GM23338 (cell line): ENCODE results near the gene GALK1. TPM values are rescaled to one million over a fixed set of nuclear protein-coding genes. Genes with fewer than 3 reads are reported as not detected.

ENCODE experiments used
- ATAC-seq: fragments of 200-7000 bp; cut with Tn5 transposase; 3 replicates; pipeline ENCODE4 v1.9.1; 2020
- DNase-seq: peaks from one replicate; pipeline ENCODE4 v3.0.0-alpha.2; 2015; ENCODE audit warnings: low spot score
- H2AFZ ChIP-seq: fragments of 200-600 bp; sonication (generic); 2 replicates; pipeline ENCODE4 v1.8.0; 2016; ENCODE audit warnings: antibody characterized with exemption, mild to moderate bottlenecking, moderate library complexity
- H3F3A ChIP-seq: fragments of 200-600 bp; sonication (generic); replicated peaks from 2 replicates; pipeline ENCODE4 v1.8.0; 2017; ENCODE audit warnings: antibody characterized with exemption, mixed run types, low read depth
- H3K27ac ChIP-seq: fragments of 200-600 bp; sonication (generic); 2 replicates; pipeline ENCODE4 v1.6.1; 2016; ENCODE audit warnings: low read depth
- H3K27me3 ChIP-seq: fragments of 200-600 bp; sonication (generic); 2 replicates; pipeline ENCODE4 v1.8.0; 2016; ENCODE audit warnings: mild to moderate bottlenecking, mixed run types, moderate library complexity; ENCODE audit not compliant: insufficient read depth
- H3K36me3 ChIP-seq: fragments of 200-600 bp; sonication (generic); 2 replicates; pipeline ENCODE4 v1.8.0; 2016; ENCODE audit warnings: mild to moderate bottlenecking; ENCODE audit not compliant: insufficient read depth
- H3K4me1 ChIP-seq: fragments of 200-600 bp; sonication (generic); 2 replicates; pipeline ENCODE4 v1.8.0; 2016; ENCODE audit warnings: mild to moderate bottlenecking, moderate library complexity; ENCODE audit not compliant: insufficient read depth
- H3K4me2 ChIP-seq: fragments of 200-600 bp; sonication (generic); 2 replicates; pipeline ENCODE4 v1.7.1; 2017; ENCODE audit warnings: mixed run types
- H3K4me3 ChIP-seq: fragments of 200-600 bp; sonication (generic); 2 replicates; pipeline ENCODE4 v1.6.1; 2016; ENCODE audit warnings: mixed run types
- H3K79me2 ChIP-seq: fragments of 200-600 bp; sonication (generic); replicated peaks from 2 replicates; pipeline ENCODE4 v1.8.0; 2017; ENCODE audit warnings: mild to moderate bottlenecking; ENCODE audit not compliant: insufficient read depth
- H3K9me2 ChIP-seq: fragments of 200-600 bp; sonication (generic); 2 replicates; pipeline ENCODE4 v1.8.0; 2017; ENCODE audit not compliant: insufficient read depth
- H4K20me1 ChIP-seq: fragments of 200-600 bp; sonication (generic); replicated peaks from 2 replicates; pipeline ENCODE4 v1.8.0; 2017; ENCODE audit warnings: mild to moderate bottlenecking; ENCODE audit not compliant: insufficient read depth
- H3K27ac Mint-ChIP-seq: 2 replicates; pipeline ENCODE4 v1.8.0; 2020; ENCODE audit warnings: inconsistent platforms, mild to moderate bottlenecking, moderate library complexity, mixed read lengths
- H3K27me3 Mint-ChIP-seq: 3 replicates; pipeline ENCODE4 v1.8.0; 2022; ENCODE audit warnings: low read depth, mild to moderate bottlenecking, moderate library complexity, mixed read lengths, inconsistent platforms; ENCODE audit not compliant: insufficient read depth, poor library complexity
- H3K36me3 Mint-ChIP-seq: 3 replicates; pipeline ENCODE4 v1.8.0; 2021; ENCODE audit warnings: low read depth, mild to moderate bottlenecking, inconsistent platforms, moderate library complexity, mixed read lengths
- H3K4me1 Mint-ChIP-seq: 3 replicates; pipeline ENCODE4 v1.8.0; 2020; ENCODE audit warnings: mild to moderate bottlenecking, inconsistent platforms, mixed read lengths
- H3K4me3 Mint-ChIP-seq: 3 replicates; pipeline ENCODE4 v1.8.0; 2021; ENCODE audit warnings: moderate library complexity, mild to moderate bottlenecking, inconsistent platforms, mixed read lengths
- H3K9me3 Mint-ChIP-seq: 3 replicates; pipeline ENCODE4 v1.8.0; 2020; ENCODE audit warnings: moderate library complexity, mild to moderate bottlenecking, inconsistent platforms, mixed read lengths
- CREB1 ChIP-seq: fragments of 250-450 bp; sonication (Bioruptor Pico); IDR thresholded peaks from 2 replicates; pipeline ENCODE4 v1.5.0; 2020; ENCODE audit warnings: low read depth, mild to moderate bottlenecking, moderate library complexity
- ETS1 ChIP-seq: IDR thresholded peaks from 2 replicates; pipeline ENCODE4 v1.6.1; 2016; ENCODE audit warnings: antibody characterized with exemption
- EZH2 ChIP-seq: fragments of 200-600 bp; sonication (generic); IDR thresholded peaks from one replicate; pipeline ENCODE4 v1.8.0; 2017; ENCODE audit warnings: antibody characterized with exemption, mild to moderate bottlenecking, low read depth; ENCODE audit not compliant: unreplicated experiment
- EZH2phosphoT487 ChIP-seq: fragments of 200-600 bp; sonication (generic); IDR thresholded peaks from one replicate; pipeline ENCODE4 v1.8.1; 2018; ENCODE audit warnings: antibody characterized with exemption; ENCODE audit not compliant: unreplicated experiment
- NANOG ChIP-seq: IDR thresholded peaks from 2 replicates; pipeline ENCODE4 v1.6.1; 2016; ENCODE audit warnings: antibody characterized with exemption, borderline replicate concordance
- REST ChIP-seq: IDR thresholded peaks from one replicate; pipeline ENCODE4 v1.6.1; 2018; ENCODE audit warnings: antibody characterized with exemption; ENCODE audit not compliant: unreplicated experiment
- STAT1 ChIP-seq: IDR thresholded peaks from one replicate; pipeline ENCODE4 v1.6.1; 2016; ENCODE audit warnings: antibody characterized with exemption; ENCODE audit not compliant: unreplicated experiment
- ZNF114 ChIP-seq: fragments of 250-450 bp; sonication (Bioruptor Pico); IDR thresholded peaks from 2 replicates; pipeline ENCODE4 v1.5.0; 2020; ENCODE audit warnings: mild to moderate bottlenecking, moderate library complexity
- polyA plus RNA-seq: library from polyadenylated mRNA; unstranded; fragments of >200 nt; fragmentation: Nextera tagmentation; extraction: Ambion mirVana; gene quantifications from 2 replicates; pipeline ENCODE4 v1.2.1, GENCODE V29; 2016
- total RNA-seq: library from RNA; depleted of rRNA; stranded (reverse); fragments of >200 nt; shearing (Covaris generic); gene quantifications from 2 replicates; pipeline ENCODE4 v1.2.3, GENCODE V29; 2014

Gene GALK1
- total and polyA plus RNA-seq, 2 experiments from 2014 or later = 30.5 to 31.7 TPM

GRCh38 chr17:75784473-75785015, 19.6 kb upstream of the GALK1 start, which contains the start of gene UNK:
TSS of gene UNK (plus strand) at chr17:75784806. CDS start at chr17:75784881, 75 bp downstream.
- no peaks in the 10 kb centered on the region for H3K36me3 ChIP-seq
- H3K9me3 Mint-ChIP-seq = peaks cover 3% of the 10 kb centered on the region; the same call in 2 of the 3 replicates
- DNase-seq (peak; percentile 99), ATAC-seq (peak; percentile 82)
- peak within 1 kb of the TSS; percentile 99 for H3K27ac Mint-ChIP-seq
- H3K27me3 Mint-ChIP-seq = peaks cover 8% of the 10 kb centered on the region
- peak within 1 kb of the TSS; percentile 100 for H3K27ac ChIP-seq
- H3K9me2 ChIP-seq = no peaks in the 10 kb centered on the region
- TF ChIP-seq EZH2 = no peak
- TF ChIP-seq EZH2phosphoT487 = no peak
- peak; percentile 90; the same call in 1 of the 2 replicates for TF ChIP-seq CREB1
- TF ChIP-seq ETS1 = peak; percentile 100
- TF ChIP-seq ZNF114 (CRISPR knock-in tag) = peak; percentile 72; the same call in 1 of the 2 replicates
- peaks cover 46% of the 10 kb centered on the region for H3K79me2 ChIP-seq
- H3K4me1 ChIP-seq = peaks cover 18% of the 10 kb centered on the region
- peak within 1 kb of the TSS; percentile 90 for H3K4me3 Mint-ChIP-seq
- H3K4me3 ChIP-seq = peak within 1 kb of the TSS; percentile 98
- no peaks in the 10 kb centered on the region for H3K27me3 ChIP-seq
- H3K4me1 Mint-ChIP-seq = peaks cover 28% of the 10 kb centered on the region
- H4K20me1 ChIP-seq = peaks cover 10% of the 10 kb centered on the region
- peaks cover 11% of the 10 kb centered on the region for H3F3A ChIP-seq
- peaks cover 5% of the 10 kb centered on the region for H3K36me3 Mint-ChIP-seq
- peak within 1 kb of the TSS; percentile 98 for H3K4me2 ChIP-seq
- H2AFZ ChIP-seq = no peak within 1 kb of the TSS

- Mint-ChIP-seq H3K27me3 (peaks cover 9% of the 10 kb centered on the region), H3K4me1 (peaks cover 28% of the 10 kb centered on the region), H3K9me3 (peaks cover 4% of the 10 kb centered on the region; the same call in 2 of the 3 replicates), H3K36me3 (peaks cover 8% of the 10 kb centered on the region), H3K4me3 (peak overlapping the region; percentile 90), H3K27ac (peak overlapping the region; percentile 99)
- Histone ChIP-seq H3K4me1 (peaks cover 18% of the 10 kb centered on the region), H3K27ac (peak overlapping the region; percentile 50), H3F3A (peaks cover 11% of the 10 kb centered on the region), H2AFZ (no peak overlapping the region), H3K9me2 (no peaks in the 10 kb centered on the region), H4K20me1 (peaks cover 9% of the 10 kb centered on the region), H3K27me3 (no peaks in the 10 kb centered on the region), H3K79me2 (peaks cover 43% of the 10 kb centered on the region), H3K36me3 (no peaks in the 10 kb centered on the region), H3K4me3 (peak overlapping the region; percentile 50), H3K4me2 (peak overlapping the region; percentile 76)
- TF ChIP-seq EZH2 = no peak
- TF ChIP-seq REST = no peak
- no peak for TF ChIP-seq EZH2phosphoT487
- TF ChIP-seq STAT1 = no peak
- TF ChIP-seq NANOG = no peak
- no peak for TF ChIP-seq ETS1
- peak; percentile 3 for ATAC-seq
- DNase-seq = peak; percentile 38
These were observed 18.9 kb upstream of the GALK1 start for GRCh38 chr17:75783803-75784472.
